ENCODE measurements around the gene TRA2B.

The TRA2B gene

GRCh38 chr3:185924375-185924774, 13.4 kb downstream of the TRA2B start:
- Histone ChIP-seq H3K9ac (ENCODE audit: low read length) (no peak overlapping the region), H3K27ac (ENCODE audit: low read length, poor library complexity, severe bottlenecking) (no peak overlapping the region), H2BK5ac (ENCODE audit: low read depth, low read length, poor library complexity, severe bottlenecking) (no peak overlapping the region), H3K23ac (ENCODE audit: low read length in 2 of 2) (no peak overlapping the region), H3K4me3 (ENCODE audit: insufficient read depth in 1 of 2, low read depth in 1 of 2, low read length in 2 of 2) (no peak overlapping the region), H4K91ac (ENCODE audit: low read length) (no peak overlapping the region), H2AFZ (ENCODE audit: low read depth, low read length) (no peak overlapping the region), H3K36me3 (ENCODE audit: control insufficient read depth in 1 of 2, insufficient read depth in 2 of 2, low read depth in 1 of 2, low read length in 2 of 2) (peaks cover 21 to 74% of the 10 kb centered on the region in 2 experiments), H3K9me3 (ENCODE audit: control insufficient read depth, low read length) (no peaks in the 10 kb centered on the region), H2BK12ac (ENCODE audit: low read length in 2 of 2) (no peak overlapping the region), H2BK120ac (ENCODE audit: low read depth, low read length) (no peak overlapping the region), H3K4me2 (ENCODE audit: low read length, poor library complexity, severe bottlenecking) (no peak overlapping the region), H3K4me1 (ENCODE audit: control insufficient read depth, insufficient read depth, low read depth, low read length) (peaks cover 3% of the 10 kb centered on the region), H2BK15ac (ENCODE audit: low read depth, poor library complexity, severe bottlenecking) (no peak overlapping the region), H3K14ac (ENCODE audit: low read length in 2 of 2) (no peak overlapping the region), H2AK5ac (ENCODE audit: low read length, severe bottlenecking) (no peak overlapping the region), H3K4ac (ENCODE audit: low read depth in 1 of 2, low read length in 2 of 2) (no peak overlapping the region), H3K79me1 (replicated peaks; ENCODE audit: low read length, poor library complexity, severe bottlenecking) (peaks cover 5% of the 10 kb centered on the region), H3K27me3 (ENCODE audit: control insufficient read depth in 1 of 2, insufficient read depth in 1 of 2, low read length in 2 of 2) (no peaks in the 10 kb centered on the region), H4K8ac (ENCODE audit: low read length) (no peak overlapping the region), H3K18ac (ENCODE audit: low read depth in 1 of 2, low read length in 2 of 2) (no peak overlapping the region)
- WGBS = 90% methylated on average over 7 of the region's 7 CpGs
- DNase-seq = peak; percentile 4

DNA sequence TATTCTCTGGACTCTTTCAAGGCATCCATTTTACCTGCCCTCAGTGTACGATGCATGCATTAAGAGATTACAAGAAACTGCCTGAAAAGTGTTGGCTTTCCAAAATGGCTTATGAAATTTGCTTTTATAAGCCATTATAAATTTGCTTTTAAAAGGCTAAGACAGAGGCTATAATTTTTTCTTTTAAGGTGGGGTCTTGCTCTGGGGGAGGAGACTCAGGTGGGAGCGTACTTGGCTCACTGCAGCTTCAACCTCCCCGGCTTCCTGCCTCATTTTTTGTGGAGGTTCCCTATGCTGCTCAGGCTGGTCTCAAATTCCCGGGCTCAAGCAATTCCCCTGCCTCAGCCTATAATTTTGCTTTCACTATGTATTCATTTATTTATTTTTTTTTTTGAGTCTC, 17.6 kb downstream of the TRA2B start:
- Histone ChIP-seq H3K18ac (ENCODE audit: low read depth in 1 of 2, low read length in 2 of 2) (no peak overlapping the region), H3K36me3 (ENCODE audit: control insufficient read depth in 1 of 2, insufficient read depth in 2 of 2, low read depth in 1 of 2, low read length in 2 of 2) (peaks cover 22 to 100% of the 10 kb centered on the region in 2 experiments), H3K14ac (ENCODE audit: low read length in 2 of 2) (no peak overlapping the region), H4K91ac (ENCODE audit: low read length) (no peak overlapping the region), H3K23ac (ENCODE audit: low read length in 2 of 2) (no peak overlapping the region), H2BK15ac (ENCODE audit: low read depth, poor library complexity, severe bottlenecking) (no peak overlapping the region), H2BK12ac (ENCODE audit: low read length in 2 of 2) (no peak overlapping the region), H4K8ac (ENCODE audit: low read length) (no peak overlapping the region), H3K9me3 (ENCODE audit: control insufficient read depth, low read length) (no peaks in the 10 kb centered on the region), H3K9ac (ENCODE audit: low read length) (no peak overlapping the region), H3K4me3 (ENCODE audit: insufficient read depth in 1 of 2, low read depth in 1 of 2, low read length in 2 of 2) (no peak overlapping the region), H3K4me1 (ENCODE audit: control insufficient read depth, insufficient read depth, low read depth, low read length) (peaks cover 2% of the 10 kb centered on the region), H3K27ac (ENCODE audit: low read length, poor library complexity, severe bottlenecking) (no peak overlapping the region), H2BK5ac (ENCODE audit: low read depth, low read length, poor library complexity, severe bottlenecking) (no peak overlapping the region), H3K79me1 (replicated peaks; ENCODE audit: low read length, poor library complexity, severe bottlenecking) (peaks cover 5% of the 10 kb centered on the region), H3K4me2 (ENCODE audit: low read length, poor library complexity, severe bottlenecking) (no peak overlapping the region), H3K27me3 (ENCODE audit: control insufficient read depth in 1 of 2, insufficient read depth in 1 of 2, low read length in 2 of 2) (no peaks in the 10 kb centered on the region), H2AFZ (ENCODE audit: low read depth, low read length) (no peak overlapping the region), H2AK5ac (ENCODE audit: low read length, severe bottlenecking) (no peak overlapping the region), H3K4ac (ENCODE audit: low read depth in 1 of 2, low read length in 2 of 2) (no peak overlapping the region), H2BK120ac (ENCODE audit: low read depth, low read length) (no peak overlapping the region)
- peak; percentile 2 for DNase-seq
- WGBS = 100% methylated on average over 3 of the region's 4 CpGs

GRCh38 chr3:185916042-185916833, 21.6 kb downstream of the TRA2B start:
- no peak overlapping the region for H3K14ac ChIP-seq (ENCODE audit: low read length in 2 of 2)
- whole genome bisulfite sequencing = 98% methylated on average over 3 of the region's 5 CpGs

DNA sequence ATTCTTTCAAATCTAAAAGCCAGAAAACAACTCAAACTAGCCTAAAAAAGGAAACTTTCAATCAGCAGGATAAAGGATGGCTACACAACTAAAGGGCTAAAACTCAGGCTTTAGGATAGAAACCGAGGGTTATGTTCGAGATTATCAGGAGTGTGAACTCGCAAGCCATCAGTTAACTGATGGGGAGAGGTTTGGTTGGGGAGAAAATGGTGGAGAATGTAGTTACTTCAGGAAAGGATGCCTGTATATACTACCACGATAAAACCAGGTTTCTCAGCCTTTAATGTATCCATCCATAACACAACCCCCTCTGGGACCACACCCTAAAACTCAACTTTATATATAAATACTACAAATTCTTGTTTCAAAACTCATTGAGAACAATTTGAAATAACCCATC, 22.2 kb downstream of the TRA2B start:
- H3K27me3 ChIP-seq (ENCODE audit: control insufficient read depth in 1 of 2, insufficient read depth in 1 of 2, low read length in 2 of 2) = no peaks in the 10 kb centered on the region

More at GRCh38 chr3:185916042-185916833, 21.6 kb downstream of the TRA2B start:
- Histone ChIP-seq H3K23ac (ENCODE audit: low read length in 2 of 2) (no peak overlapping the region), H3K27ac (ENCODE audit: low read length, poor library complexity, severe bottlenecking) (no peak overlapping the region), H2BK120ac (ENCODE audit: low read depth, low read length) (no peak overlapping the region), H2AK5ac (ENCODE audit: low read length, severe bottlenecking) (no peak overlapping the region), H3K4ac (ENCODE audit: low read depth in 1 of 2, low read length in 2 of 2) (no peak overlapping the region), H3K79me1 (replicated peaks; ENCODE audit: low read length, poor library complexity, severe bottlenecking) (peaks cover 9% of the 10 kb centered on the region), H2BK15ac (ENCODE audit: low read depth, poor library complexity, severe bottlenecking) (no peak overlapping the region), H3K4me3 (ENCODE audit: insufficient read depth in 1 of 2, low read depth in 1 of 2, low read length in 2 of 2) (no peak overlapping the region), H2BK12ac (ENCODE audit: low read length in 2 of 2) (no peak overlapping the region), H3K4me2 (ENCODE audit: low read length, poor library complexity, severe bottlenecking) (no peak overlapping the region), H4K8ac (ENCODE audit: low read length) (no peak overlapping the region), H3K18ac (ENCODE audit: low read depth in 1 of 2, low read length in 2 of 2) (no peak overlapping the region), H3K9me3 (ENCODE audit: control insufficient read depth, low read length) (no peaks in the 10 kb centered on the region), H3K9ac (ENCODE audit: low read length) (no peak overlapping the region), H2BK5ac (ENCODE audit: low read depth, low read length, poor library complexity, severe bottlenecking) (no peak overlapping the region), H3K4me1 (ENCODE audit: control insufficient read depth, insufficient read depth, low read depth, low read length) (no peaks in the 10 kb centered on the region), H3K36me3 (ENCODE audit: control insufficient read depth in 1 of 2, insufficient read depth in 2 of 2, low read depth in 1 of 2, low read length in 2 of 2) (peaks cover 20 to 86% of the 10 kb centered on the region in 2 experiments), H3K27me3 (ENCODE audit: control insufficient read depth in 1 of 2, insufficient read depth in 1 of 2, low read length in 2 of 2) (no peaks in the 10 kb centered on the region), H2AFZ (ENCODE audit: low read depth, low read length) (no peak overlapping the region), H4K91ac (ENCODE audit: low read length) (no peak overlapping the region)
- peak; percentile 1 for DNase-seq

More for the DNA sequence above, 22.2 kb downstream of the TRA2B start:
- Histone ChIP-seq H3K36me3 (ENCODE audit: control insufficient read depth in 1 of 2, insufficient read depth in 2 of 2, low read depth in 1 of 2, low read length in 2 of 2) (peaks cover 20 to 80% of the 10 kb centered on the region in 2 experiments), H4K91ac (ENCODE audit: low read length) (no peak overlapping the region), H3K4me1 (ENCODE audit: control insufficient read depth, insufficient read depth, low read depth, low read length) (no peaks in the 10 kb centered on the region), H3K4ac (ENCODE audit: low read depth in 1 of 2, low read length in 2 of 2) (no peak overlapping the region), H3K79me1 (replicated peaks; ENCODE audit: low read length, poor library complexity, severe bottlenecking) (peaks cover 7% of the 10 kb centered on the region), H3K18ac (ENCODE audit: low read depth in 1 of 2, low read length in 2 of 2) (no peak overlapping the region), H3K9me3 (ENCODE audit: control insufficient read depth, low read length) (no peaks in the 10 kb centered on the region), H2AK5ac (ENCODE audit: low read length, severe bottlenecking) (no peak overlapping the region), H3K14ac (ENCODE audit: low read length in 2 of 2) (no peak overlapping the region), H3K23ac (ENCODE audit: low read length in 2 of 2) (no peak overlapping the region), H2BK5ac (ENCODE audit: low read depth, low read length, poor library complexity, severe bottlenecking) (no peak overlapping the region), H4K8ac (ENCODE audit: low read length) (no peak overlapping the region), H3K4me3 (ENCODE audit: insufficient read depth in 1 of 2, low read depth in 1 of 2, low read length in 2 of 2) (no peak overlapping the region), H2AFZ (ENCODE audit: low read depth, low read length) (no peak overlapping the region), H2BK12ac (ENCODE audit: low read length in 2 of 2) (no peak overlapping the region), H2BK15ac (ENCODE audit: low read depth, poor library complexity, severe bottlenecking) (no peak overlapping the region), H3K4me2 (ENCODE audit: low read length, poor library complexity, severe bottlenecking) (no peak overlapping the region), H3K27ac (ENCODE audit: low read length, poor library complexity, severe bottlenecking) (no peak overlapping the region), H2BK120ac (ENCODE audit: low read depth, low read length) (no peak overlapping the region), H3K9ac (ENCODE audit: low read length) (no peak overlapping the region)
- peak; percentile 13 for DNase-seq
- WGBS = 96% methylated on average over 4 of the region's 4 CpGs
